Mucosa of gallbladder (tissue), 1 donor: Measurements from ENCODE around the gene SLC2A6. TPM values are rescaled to one million over a fixed set of nuclear protein-coding genes. Genes with fewer than 3 reads are reported as not detected.

Source experiments
- DNase-seq: peaks from one replicate; pipeline ENCODE4 v3.0.0-alpha.2; 2020; ENCODE audit warnings: low spot score
- total RNA-seq: library from RNA; stranded (reverse); gene quantifications from one replicate; pipeline ENCODE4 v1.2.1, GENCODE V29; 2021
- donor health status: DM: no; HTN: no; CAD: no.

Gene SLC2A6
- total RNA-seq, 1 donor from 2014 or later, result 18.4 TPM

DNA sequence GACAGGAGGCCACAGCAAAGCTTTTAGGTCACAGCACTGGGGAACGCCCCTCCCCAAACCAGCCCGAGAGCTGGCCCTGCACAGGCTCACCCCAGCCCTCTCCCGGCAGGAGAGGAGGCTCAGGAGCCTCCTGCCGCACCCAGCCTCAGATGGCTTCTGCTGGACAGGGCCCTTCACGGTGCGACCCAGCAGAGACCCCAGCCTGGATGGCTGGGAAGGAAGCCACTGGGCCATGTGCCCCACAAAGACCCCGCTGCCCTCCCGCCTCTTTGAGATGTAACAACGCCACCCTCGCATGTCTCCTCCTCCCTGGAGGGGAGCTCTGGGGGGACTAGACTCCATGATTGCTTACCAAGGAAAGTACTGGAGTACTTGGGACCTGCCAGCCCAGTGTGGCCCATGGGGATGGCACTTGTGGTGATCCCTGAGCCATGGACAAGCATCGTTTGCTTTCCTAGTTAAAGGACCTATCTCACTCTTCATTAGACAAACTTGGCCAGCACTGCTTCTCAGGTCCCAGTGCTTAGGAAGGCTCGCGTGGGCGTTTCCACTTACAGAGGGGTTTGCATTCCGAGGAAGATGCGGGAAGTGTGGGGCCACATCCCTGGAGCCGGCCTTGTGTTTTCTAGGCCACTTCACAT lies 36.8 kb upstream of the SLC2A6 start:
- DNase-seq, result no peak

- no peak for DNase-seq
Measured at GRCh38 chr9:133515240-133515610, 36.3 kb upstream of the SLC2A6 start.

DNA sequence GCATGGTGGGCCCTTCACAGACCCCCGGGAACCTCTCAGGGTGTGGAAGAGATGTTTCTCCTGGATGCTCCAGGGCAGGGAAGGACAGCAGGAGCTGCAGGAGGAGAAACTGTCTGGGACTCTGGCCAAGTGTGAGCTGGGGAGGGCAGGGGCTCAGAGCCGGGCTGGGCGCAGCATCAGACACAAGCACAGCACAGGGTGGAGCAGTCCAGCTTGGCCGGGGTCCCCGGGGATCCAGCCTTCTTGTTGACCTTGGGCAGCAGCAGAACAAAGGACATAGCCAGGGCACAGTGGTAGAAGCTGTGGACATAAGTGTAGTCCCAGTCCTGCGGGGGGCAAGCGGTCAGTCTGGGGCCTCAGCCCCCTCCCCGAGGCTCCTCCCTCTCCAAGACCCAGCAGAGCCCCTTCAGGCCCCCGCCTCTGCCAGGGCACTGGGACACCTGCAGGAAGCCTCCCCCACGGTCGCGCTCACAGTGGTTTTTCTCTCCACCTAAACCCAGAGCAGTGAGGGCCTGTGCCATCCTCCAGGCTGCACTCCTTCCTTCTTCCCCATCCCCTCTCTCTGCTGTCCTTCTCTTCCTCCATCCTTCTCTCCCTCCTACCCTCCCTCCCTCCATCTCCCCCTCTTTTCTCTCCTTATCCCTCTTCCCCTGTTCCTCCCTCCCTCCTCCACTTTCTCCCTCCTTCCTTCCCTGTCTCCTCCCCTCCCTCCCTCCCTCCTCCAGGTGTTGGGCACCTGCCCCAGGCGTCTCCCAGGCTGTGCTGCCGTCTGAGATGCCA lies 35.8 kb upstream of the SLC2A6 start:
- DNase-seq, result peak; percentile 49

DNA sequence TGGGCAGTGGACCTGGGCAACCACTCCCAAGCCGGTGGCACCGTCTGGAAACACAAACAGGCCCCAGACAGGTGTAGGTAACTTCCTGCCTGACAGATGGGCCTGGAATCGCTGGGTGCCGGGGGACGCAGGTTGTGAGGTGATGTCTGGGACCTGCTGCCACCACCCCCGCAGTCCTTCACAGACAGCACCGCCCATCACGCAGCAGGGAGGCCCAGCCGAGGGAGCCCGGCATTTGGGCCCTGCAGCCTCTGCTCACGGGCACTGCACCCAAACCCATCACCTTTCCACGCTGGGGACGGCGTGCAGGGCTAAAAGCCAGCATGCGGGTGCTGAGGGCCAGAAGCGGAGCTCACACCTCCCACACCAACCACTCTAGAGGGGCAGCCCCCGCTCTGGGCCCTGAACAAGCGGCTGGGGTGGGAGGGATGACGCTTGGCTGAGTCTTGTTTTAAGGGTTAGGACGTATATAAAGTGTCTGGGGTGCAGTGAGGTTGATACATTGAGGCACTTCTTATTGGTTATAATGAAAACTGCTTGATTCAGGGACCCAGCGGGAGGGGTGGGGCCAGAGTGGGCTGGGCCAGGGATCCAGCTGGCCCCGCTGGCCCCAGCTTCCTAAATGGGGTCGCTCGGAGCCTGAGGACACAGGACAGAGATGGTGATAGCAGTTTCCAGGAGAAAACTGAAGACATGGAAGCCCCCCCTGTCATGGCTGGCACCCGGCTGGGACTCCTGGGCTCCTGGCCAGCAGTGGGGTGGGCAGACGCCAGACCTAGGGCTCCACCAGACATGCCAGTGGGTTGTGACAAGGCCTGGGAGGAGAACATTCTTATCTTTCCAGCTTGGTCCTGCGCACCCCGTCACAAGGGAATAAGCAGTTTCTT lies 34.6 kb upstream of the SLC2A6 start:
- no peak for DNase-seq

GRCh38 chr9:133512253-133513213 lies 33.6 kb upstream of the SLC2A6 start:
- DNase-seq, result no peak

- no peak for DNase-seq
Measured at GRCh38 chr9:133511607-133512006, 32.7 kb upstream of the SLC2A6 start.

DNA sequence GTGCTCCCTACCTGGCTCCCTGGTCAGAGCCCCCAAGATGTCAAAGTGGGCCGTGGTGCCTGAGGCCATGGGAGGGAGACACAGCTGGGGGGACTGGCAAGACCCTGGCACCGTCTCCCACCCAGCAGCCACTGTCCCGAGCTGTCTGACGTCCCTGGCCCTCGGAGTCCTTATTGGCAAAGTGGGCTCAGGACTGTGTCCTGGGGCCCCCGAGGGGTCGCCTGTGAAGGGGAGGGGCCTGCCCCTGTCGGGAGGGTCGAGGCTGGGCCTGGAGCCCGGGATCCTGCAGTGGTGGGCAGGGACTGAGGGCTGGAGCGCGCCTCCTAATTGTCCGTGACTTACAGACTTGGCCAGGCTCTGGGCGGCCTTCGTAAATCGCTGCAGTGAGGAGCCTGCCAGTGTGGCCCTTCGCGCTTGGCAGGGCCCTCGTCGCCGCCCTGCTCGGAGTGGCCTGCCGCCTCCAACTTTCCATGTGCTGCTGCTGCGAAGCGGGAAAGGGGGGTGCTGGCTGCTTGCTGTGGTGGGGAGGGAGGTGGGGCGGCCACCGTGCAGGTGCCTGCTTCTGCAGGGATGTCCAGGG lies 32.1 kb upstream of the SLC2A6 start:
- no peak for DNase-seq

GRCh38 chr9:133509179-133510083 lies 30.5 kb upstream of the SLC2A6 start:
- DNase-seq, result peak; percentile 58

DNA sequence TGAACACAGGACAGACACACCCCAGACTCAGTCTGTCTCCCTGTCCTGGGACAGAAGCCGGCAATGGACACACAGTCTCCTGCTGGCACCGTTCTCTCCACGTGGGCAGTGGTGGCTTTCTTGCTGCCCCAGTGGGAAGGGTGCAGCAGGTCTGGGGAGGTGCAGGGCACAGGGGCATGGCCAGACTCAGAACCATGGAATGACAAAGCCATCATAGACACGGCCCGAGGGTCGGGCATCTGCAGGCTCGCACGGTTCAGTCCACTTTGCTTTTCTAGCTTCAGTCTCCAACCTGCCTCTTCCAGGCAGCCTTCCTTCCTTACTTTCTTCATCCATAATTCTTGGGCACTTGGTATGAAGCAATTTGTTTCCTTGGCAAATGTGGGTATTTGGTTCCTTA lies 29.1 kb upstream of the SLC2A6 start:
- DNase-seq, result no peak

DNA sequence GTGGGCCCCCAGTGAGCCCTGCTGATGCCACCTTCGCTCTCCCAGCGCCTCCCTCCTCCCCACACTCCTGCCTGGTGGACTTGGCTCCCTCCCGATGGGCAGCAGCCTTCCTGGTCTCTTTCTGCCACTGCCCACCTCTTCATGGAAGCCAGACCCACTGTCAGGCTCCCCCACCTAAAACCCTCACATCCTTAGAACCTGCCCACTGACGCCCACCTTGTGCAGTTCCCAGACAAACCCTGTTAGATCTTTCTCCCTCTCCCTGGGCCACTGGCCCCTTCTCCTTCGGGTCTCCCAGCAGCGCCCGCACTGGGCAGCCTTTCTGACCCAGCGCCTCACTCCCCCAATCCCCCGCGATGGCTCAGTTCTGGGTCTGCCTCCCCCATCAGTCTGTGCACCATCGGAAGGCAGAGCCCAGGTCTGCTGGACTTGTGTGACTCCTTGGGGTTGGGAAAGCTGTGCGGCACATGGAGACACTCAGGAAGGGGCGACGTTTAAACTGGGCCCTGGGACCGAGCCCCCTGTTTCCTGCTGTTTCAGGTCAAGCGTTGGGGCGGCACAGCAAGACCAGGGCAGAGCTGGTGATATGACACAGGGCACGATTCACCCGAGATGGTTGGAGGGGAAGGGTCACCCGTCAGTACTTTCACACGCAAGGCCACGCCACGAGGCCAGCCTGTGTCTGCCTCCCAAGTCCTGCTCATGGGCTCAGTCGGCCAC lies 28.5 kb upstream of the SLC2A6 start:
- no peak for DNase-seq

DNA sequence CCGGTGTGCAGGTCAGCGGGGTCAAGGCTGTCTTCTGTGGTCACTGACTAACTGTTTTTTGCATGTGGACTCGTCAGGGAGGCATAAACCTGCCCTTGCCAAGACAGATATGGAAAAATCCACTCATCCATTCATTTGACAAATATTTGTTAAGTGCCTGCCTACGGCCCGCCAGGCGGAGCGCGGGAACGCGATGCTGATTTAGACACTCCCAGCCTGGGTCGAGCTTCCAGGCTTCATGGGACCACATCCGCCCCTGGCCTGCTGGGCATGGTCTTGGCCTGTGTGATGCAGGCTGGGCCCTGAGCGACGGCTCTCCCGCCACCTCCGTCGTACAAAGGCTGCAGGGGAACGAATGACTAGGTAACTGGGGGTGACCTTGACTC lies 27.7 kb upstream of the SLC2A6 start:
- DNase-seq, result no peak

GRCh38 chr9:133505901-133506652 lies 27.2 kb upstream of the SLC2A6 start:
- no peak for DNase-seq

DNA sequence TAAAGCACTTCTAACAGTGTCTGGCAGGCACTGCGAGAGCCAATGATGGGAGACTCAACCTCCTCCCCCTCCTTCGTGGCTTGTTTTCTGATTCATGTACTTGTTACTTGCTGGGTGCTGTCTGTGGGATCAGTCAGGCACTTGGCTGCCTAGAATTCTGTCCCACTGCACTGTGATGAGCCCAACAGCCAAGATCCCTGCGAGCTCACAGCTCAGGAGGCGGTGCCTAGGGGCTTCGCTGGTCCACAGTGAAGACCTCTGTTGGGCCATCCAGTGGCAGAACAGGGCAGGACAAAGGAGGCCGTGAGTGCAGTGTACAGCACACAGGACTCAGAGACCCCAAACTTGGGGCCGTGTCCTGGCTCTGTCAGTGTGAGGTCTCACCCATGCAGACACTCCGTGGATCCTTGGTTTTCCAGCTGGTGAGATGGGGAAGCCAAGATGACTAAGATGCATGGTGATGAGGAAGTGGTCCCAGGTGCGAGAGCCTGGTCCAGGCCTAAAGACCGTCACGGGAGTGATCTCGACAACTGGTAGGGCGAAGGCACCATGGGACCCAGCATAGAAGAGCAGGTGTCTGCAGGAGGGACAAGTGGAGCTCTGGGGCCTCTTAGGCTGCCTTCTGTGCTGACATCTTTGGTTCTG lies 26.4 kb upstream of the SLC2A6 start:
- no peak for DNase-seq

GRCh38 chr9:133502112-133502511 lies 23.2 kb upstream of the SLC2A6 start:
- no peak for DNase-seq

GRCh38 chr9:133499892-133500270 lies 21.0 kb upstream of the SLC2A6 start:
- no peak for DNase-seq

GRCh38 chr9:133499132-133499891 lies 20.4 kb upstream of the SLC2A6 start:
- DNase-seq, result no peak
